BJ (cell line): ENCODE measurements around the gene UNC119B. TPM values are rescaled to one million over a fixed set of nuclear protein-coding genes. Genes with fewer than 3 reads are reported as not detected.

Experiments
- CTCF ChIA-PET: fragments of 350-600 bp; formaldehyde crosslinking; extraction: SDS; loops from one replicate; lab custom pipeline; 2021; ENCODE audit warnings: antibody characterized with exemption, inconsistent platforms; lab: Yijun Ruan, JAX
- POLR2A ChIA-PET: fragments of 300-600 bp; sonication (Branson Sonifier 250); formaldehyde crosslinking; extraction: SDS; loops from one replicate; lab custom pipeline; 2021; ENCODE audit warnings: antibody characterized with exemption; lab: Charles Lee
- DNase-seq: peaks from one replicate; pipeline ENCODE4 v3.0.0-alpha.2; 2011; ENCODE audit warnings: low read depth
- H3K27me3 ChIP-seq: 2 replicates; pipeline ENCODE4 v1.6.0; 2011; ENCODE audit warnings: low read length; ENCODE audit not compliant: control insufficient read depth, insufficient read depth
- H3K36me3 ChIP-seq: 2 replicates; pipeline ENCODE4 v1.5.1; 2011; ENCODE audit warnings: low read length; ENCODE audit not compliant: control insufficient read depth, insufficient read depth
- H3K4me3 ChIP-seq: 2 replicates; pipeline ENCODE4 v1.5.1; 2011; ENCODE audit warnings: low read depth, mild to moderate bottlenecking, control low read depth, low read length
- polyA plus RNA-seq: library from polyadenylated mRNA; depleted of rRNA; stranded (reverse); fragments of >200 nt; gene quantifications from 2 replicates; pipeline ENCODE4 v1.2.3, GENCODE V29; 2011
- TF ChIP-seq, protein P1 (sequence below): IDR thresholded peaks from 2 replicates; pipeline ENCODE4 v1.5.1; 2011; ENCODE audit warnings: low read depth, mild to moderate bottlenecking, control low read depth, inconsistent platforms, low read length, moderate library complexity; ENCODE audit not compliant: insufficient read depth

The UNC119B gene
- polyA plus RNA-seq, 1 experiment: 32.0 TPM

DNA sequence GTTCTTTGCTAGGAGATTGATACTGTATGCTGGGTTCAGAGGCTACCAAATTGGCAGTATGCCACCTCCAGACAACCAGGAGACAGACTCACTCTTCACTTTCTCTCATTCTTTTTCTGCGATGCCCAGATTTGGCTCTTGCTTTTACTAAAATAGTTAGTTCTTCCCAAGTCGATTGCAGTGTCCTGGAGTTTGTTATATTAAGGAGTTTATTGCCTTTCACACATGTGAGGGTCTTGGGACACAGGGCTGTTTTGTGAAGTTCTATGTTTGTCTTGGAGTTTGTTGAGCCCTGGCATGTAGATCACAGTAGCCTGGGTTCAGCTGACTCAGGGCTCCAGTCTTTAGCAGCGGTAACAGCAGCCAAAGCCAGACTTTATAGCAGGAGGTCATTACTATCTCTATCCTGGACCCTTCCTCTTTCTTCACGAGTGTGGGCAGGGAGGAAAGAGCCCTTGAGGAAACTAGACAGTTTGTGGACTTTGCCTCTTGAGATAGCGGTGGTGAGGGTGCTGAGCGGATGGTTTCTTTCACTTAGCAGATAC is 21.7 kb upstream of the UNC119B start:
- POLR2A ChIA-PET: no interaction called here
- no peaks in the 10 kb centered on the region for H3K36me3 ChIP-seq
- H3K27me3 ChIP-seq: no peaks in the 10 kb centered on the region
- TF ChIP-seq, protein P1, sequence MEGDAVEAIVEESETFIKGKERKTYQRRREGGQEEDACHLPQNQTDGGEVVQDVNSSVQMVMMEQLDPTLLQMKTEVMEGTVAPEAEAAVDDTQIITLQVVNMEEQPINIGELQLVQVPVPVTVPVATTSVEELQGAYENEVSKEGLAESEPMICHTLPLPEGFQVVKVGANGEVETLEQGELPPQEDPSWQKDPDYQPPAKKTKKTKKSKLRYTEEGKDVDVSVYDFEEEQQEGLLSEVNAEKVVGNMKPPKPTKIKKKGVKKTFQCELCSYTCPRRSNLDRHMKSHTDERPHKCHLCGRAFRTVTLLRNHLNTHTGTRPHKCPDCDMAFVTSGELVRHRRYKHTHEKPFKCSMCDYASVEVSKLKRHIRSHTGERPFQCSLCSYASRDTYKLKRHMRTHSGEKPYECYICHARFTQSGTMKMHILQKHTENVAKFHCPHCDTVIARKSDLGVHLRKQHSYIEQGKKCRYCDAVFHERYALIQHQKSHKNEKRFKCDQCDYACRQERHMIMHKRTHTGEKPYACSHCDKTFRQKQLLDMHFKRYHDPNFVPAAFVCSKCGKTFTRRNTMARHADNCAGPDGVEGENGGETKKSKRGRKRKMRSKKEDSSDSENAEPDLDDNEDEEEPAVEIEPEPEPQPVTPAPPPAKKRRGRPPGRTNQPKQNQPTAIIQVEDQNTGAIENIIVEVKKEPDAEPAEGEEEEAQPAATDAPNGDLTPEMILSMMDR: no peak
- H3K4me3 ChIP-seq: peak overlapping the region; percentile 79
- CTCF ChIA-PET: interaction anchor here (1.1 to 2.5 kb wide), 2 partner anchors 23 to 42 kb away, joined by 5 to 8 read pairs; partner anchors contain the start of gene UNC119B
- no peak for DNase-seq

DNA sequence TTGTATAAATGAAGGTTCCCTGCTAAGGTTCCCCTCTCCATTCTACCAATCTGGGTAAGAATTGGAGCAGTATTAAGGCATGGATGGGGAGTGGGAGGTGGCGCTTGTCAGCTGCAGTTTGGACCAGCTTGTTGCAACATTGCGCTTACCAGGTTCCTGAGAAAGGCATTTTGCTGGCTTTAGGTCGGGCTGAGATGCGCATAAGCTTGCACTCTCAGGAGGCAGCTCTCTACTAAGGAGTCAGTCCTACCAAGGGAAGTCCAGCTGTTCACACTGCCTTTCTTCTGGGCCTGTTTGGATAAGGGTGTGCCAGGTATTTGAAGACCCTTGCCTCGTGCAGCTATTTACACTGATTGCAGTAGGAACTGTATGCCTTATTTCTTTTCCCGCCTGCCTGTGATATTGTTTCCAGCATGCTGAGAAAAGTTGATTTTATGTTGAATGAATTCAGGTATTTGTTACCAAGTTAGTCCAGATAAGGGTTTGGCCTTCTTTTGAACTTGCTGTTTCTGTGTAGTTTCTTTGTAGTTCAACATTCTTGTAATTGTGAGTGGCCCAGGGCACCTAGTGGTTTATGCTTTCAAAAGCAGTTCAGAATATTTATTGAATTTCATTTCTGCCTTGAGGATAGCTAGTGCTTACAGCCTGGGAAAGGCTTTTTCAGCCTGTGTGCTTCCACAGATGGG is 20.7 kb upstream of the UNC119B start:
- POLR2A ChIA-PET: no interaction called here
- DNase-seq: no peak

GRCh38 chr12:120690083-120690450 is 20.2 kb upstream of the UNC119B start:
- TF ChIP-seq, protein P1: no peak
- DNase-seq: no peak
- H3K27me3 ChIP-seq: no peaks in the 10 kb centered on the region
- ChIA-PET POLR2A (no interaction called here), CTCF (interaction anchor here (0.6 kb wide), 1 partner anchor 40 kb away, joined by 5 read pairs; no protein-coding TSS in a partner anchor)
- no peak overlapping the region for H3K4me3 ChIP-seq
- peaks cover 3% of the 10 kb centered on the region for H3K36me3 ChIP-seq

More for the DNA sequence above, 20.7 kb upstream of the UNC119B start:
- H3K4me3 ChIP-seq: no peak overlapping the region
- TF ChIP-seq, protein P1: no peak
- H3K36me3 ChIP-seq: no peaks in the 10 kb centered on the region; the same call in none of the 2 replicates
- CTCF ChIA-PET: interaction anchor here (0.6 to 2.5 kb wide), 3 partner anchors 22 to 43 kb away, joined by 5 to 8 read pairs (median 5); partner anchors contain the start of gene UNC119B
- no peaks in the 10 kb centered on the region for H3K27me3 ChIP-seq

DNA sequence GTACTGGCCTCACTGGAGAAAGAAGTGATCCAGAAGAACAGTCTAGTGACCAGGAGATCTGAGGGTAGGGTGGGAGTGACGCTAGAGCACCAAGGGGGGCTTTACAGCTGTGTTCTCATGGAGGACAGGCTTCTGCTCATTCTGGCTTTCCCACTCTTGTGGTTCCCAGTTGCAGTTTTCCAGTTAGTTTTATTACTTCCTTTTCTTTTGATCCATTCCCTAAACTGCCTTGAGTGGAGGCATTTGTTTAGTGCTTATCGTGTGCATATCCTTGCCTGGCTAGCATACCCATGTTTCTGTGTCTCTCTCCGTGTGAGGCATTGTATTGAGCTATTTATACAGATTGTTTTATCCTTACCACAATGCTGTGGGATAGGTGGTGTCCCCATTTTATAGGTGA is 19.3 kb upstream of the UNC119B start:
- Histone ChIP-seq H3K4me3 (no peak overlapping the region), H3K36me3 (peaks cover 6% of the 10 kb centered on the region), H3K27me3 (no peaks in the 10 kb centered on the region)
- ChIA-PET POLR2A (no interaction called here), CTCF (interaction anchor here (1.3 kb wide), 1 partner anchor 42 kb away, joined by 3 read pairs; no protein-coding TSS in a partner anchor)
- DNase-seq: no peak
- TF ChIP-seq, protein P1: no peak

DNA sequence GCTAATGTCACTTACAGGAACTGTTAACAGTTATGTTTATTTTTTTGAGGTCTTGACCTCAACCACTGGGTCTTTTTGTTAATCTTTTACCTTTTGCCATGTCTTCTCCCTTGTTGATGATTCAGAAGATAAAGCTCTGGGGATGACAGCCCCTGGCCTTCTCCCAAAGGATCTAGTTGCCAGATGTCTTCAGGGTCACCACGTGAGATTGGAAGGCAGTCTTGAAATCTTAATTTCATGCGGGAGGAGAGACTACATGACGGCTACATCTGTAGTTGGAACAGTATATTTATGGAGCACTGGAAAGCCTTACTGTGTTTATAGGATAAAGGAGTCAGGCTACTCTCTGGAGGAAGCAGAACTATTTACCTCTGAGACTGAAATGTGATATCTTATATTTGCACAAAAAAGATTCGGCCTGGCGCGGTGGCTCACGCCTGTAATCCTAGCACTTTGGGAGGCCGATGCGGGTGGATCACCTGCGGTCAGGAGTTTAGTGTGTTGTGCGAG is 17.7 kb upstream of the UNC119B start:
- DNase-seq: no peak
- ChIA-PET POLR2A (no interaction called here), CTCF (no interaction called here)
- H3K27me3 ChIP-seq: no peaks in the 10 kb centered on the region
- TF ChIP-seq, protein P1: no peak
- peaks cover 11% of the 10 kb centered on the region for H3K36me3 ChIP-seq
- no peak overlapping the region for H3K4me3 ChIP-seq
